Hepatocyte (in vitro differentiated cells): ENCODE results near the gene NUCKS1. TPM values are rescaled to one million over a fixed set of nuclear protein-coding genes. Genes with fewer than 3 reads are reported as not detected.

Experiments used
- DNase-seq: peaks from one replicate; pipeline ENCODE4 v3.0.0-alpha.2; 2016; ENCODE audit warnings: low spot score
- H2AFZ ChIP-seq: fragments of 200-600 bp; sonication (generic); 2 replicates; pipeline ENCODE4 v1.6.0; 2016; ENCODE audit warnings: antibody characterized with exemption, mild to moderate bottlenecking
- H3K27ac ChIP-seq: fragments of 200-600 bp; sonication (generic); 2 replicates; pipeline ENCODE4 v1.5.1; 2016; ENCODE audit warnings: mild to moderate bottlenecking
- H3K27me3 ChIP-seq: fragments of 200-600 bp; sonication (generic); 2 replicates; pipeline ENCODE4 v1.6.1; 2016
- H3K36me3 ChIP-seq: fragments of 200-600 bp; sonication (generic); replicated peaks from 2 replicates; pipeline ENCODE4 v1.5.1; 2016; ENCODE audit warnings: low read depth; ENCODE audit not compliant: insufficient read depth
- H3K4me1 ChIP-seq: fragments of 200-600 bp; sonication (generic); 2 replicates; pipeline ENCODE4 v1.5.1; 2016; ENCODE audit warnings: mild to moderate bottlenecking, moderate library complexity; ENCODE audit not compliant: insufficient read depth
- H3K4me2 ChIP-seq: fragments of 200-600 bp; sonication (generic); 2 replicates; pipeline ENCODE4 v1.6.0; 2016
- H3K4me3 ChIP-seq: fragments of 200-600 bp; sonication (generic); 2 replicates; pipeline ENCODE4 v1.5.1; 2016; ENCODE audit warnings: mild to moderate bottlenecking
- H3K79me2 ChIP-seq: fragments of 200-600 bp; sonication (generic); 2 replicates; pipeline ENCODE4 v1.6.0; 2017; ENCODE audit warnings: mild to moderate bottlenecking
- H3K9me2 ChIP-seq: fragments of 200-600 bp; sonication (generic); replicated peaks from 2 replicates; pipeline ENCODE4 v1.6.0; 2017; ENCODE audit warnings: mild to moderate bottlenecking; ENCODE audit not compliant: insufficient read depth
- H3K9me3 ChIP-seq: fragments of 200-600 bp; sonication (generic); 2 replicates; pipeline ENCODE4 v1.5.1; 2016; ENCODE audit warnings: low read depth, mild to moderate bottlenecking
- H4K20me1 ChIP-seq: fragments of 200-600 bp; sonication (generic); 2 replicates; pipeline ENCODE4 v1.6.0; 2016; ENCODE audit warnings: mild to moderate bottlenecking; ENCODE audit not compliant: insufficient read depth, poor library complexity, severe bottlenecking
- CTCF ChIP-seq: fragments of 200-600 bp; sonication (generic); IDR thresholded peaks from 2 replicates; pipeline ENCODE4 v1.5.1; 2016; ENCODE audit warnings: antibody characterized with exemption, mild to moderate bottlenecking; ENCODE audit not compliant: poor library complexity
- EZH2 ChIP-seq: fragments of 200-600 bp; sonication (generic); IDR thresholded peaks from 2 replicates; pipeline ENCODE4 v1.6.1; 2016; ENCODE audit warnings: antibody characterized with exemption, mild to moderate bottlenecking, borderline replicate concordance
- EZH2phosphoT487 ChIP-seq: fragments of 200-600 bp; sonication (generic); IDR thresholded peaks from one replicate; pipeline ENCODE4 v1.6.1; 2018; ENCODE audit warnings: antibody characterized with exemption, mild to moderate bottlenecking, low read depth, moderate library complexity; ENCODE audit not compliant: unreplicated experiment, severe bottlenecking
- WGBS: methylation state at CpG from one replicate; pipeline ENCODE4 v1.1.6; 2016; ENCODE audit warnings: low lambda C conversion rate; ENCODE audit errors: missing lambda C conversion rate; 5-methylcytosine and 5-hydroxymethylcytosine counted together
- polyA plus RNA-seq: library from polyadenylated mRNA; unstranded; fragments of >200 nt; fragmentation: Nextera tagmentation; extraction: Ambion mirVana; gene quantifications from 2 replicates; pipeline ENCODE4 v1.2.1, GENCODE V29; 2016
- total RNA-seq: library from RNA; depleted of rRNA; stranded (reverse); fragments of >200 nt; gene quantifications from 2 replicates; pipeline ENCODE4 v1.2.3, GENCODE V29; 2014

NUCKS1 gene
- total and polyA plus RNA-seq, 2 experiments from 2014 or later: 28.4 to 143 TPM

- WGBS: 84% methylated on average over 2 of the region's 2 CpGs
- DNase-seq: no peak
- no peak overlapping the region for H3K27ac ChIP-seq
- TF ChIP-seq EZH2 (no peak), EZH2phosphoT487 (no peak), CTCF (no peak)
- peaks cover 76% of the 10 kb centered on the region for H4K20me1 ChIP-seq
- H3K4me3 ChIP-seq: no peak overlapping the region
- no peaks in the 10 kb centered on the region for H3K9me2 ChIP-seq
- no peaks in the 10 kb centered on the region for H3K27me3 ChIP-seq
- no peaks in the 10 kb centered on the region for H3K36me3 ChIP-seq
- H3K79me2 ChIP-seq: peaks cover 100% of the 10 kb centered on the region
- no peaks in the 10 kb centered on the region for H3K4me1 ChIP-seq
- no peaks in the 10 kb centered on the region for H3K9me3 ChIP-seq
- no peak overlapping the region for H3K4me2 ChIP-seq
- H2AFZ ChIP-seq: no peak overlapping the region
Measured at GRCh38 chr1:205733438-205734175, 16.4 kb downstream of the NUCKS1 start.

- H3K9me3 ChIP-seq: no peaks in the 10 kb centered on the region
- no peaks in the 10 kb centered on the region for H3K27me3 ChIP-seq
- H3K36me3 ChIP-seq: no peaks in the 10 kb centered on the region
- TF ChIP-seq EZH2 (no peak), CTCF (no peak), EZH2phosphoT487 (no peak)
- no peaks in the 10 kb centered on the region for H3K9me2 ChIP-seq
- no peak overlapping the region for H3K4me3 ChIP-seq
- H3K27ac ChIP-seq: no peak overlapping the region
- WGBS: 95% methylated on average over 9 of the region's 9 CpGs
- H2AFZ ChIP-seq: no peak overlapping the region
- no peak overlapping the region for H3K4me2 ChIP-seq
- DNase-seq: no peak
- peaks cover 50% of the 10 kb centered on the region for H4K20me1 ChIP-seq
- H3K4me1 ChIP-seq: no peaks in the 10 kb centered on the region
- H3K79me2 ChIP-seq: peaks cover 98% of the 10 kb centered on the region
Measured at GRCh38 chr1:205729945-205730610, 19.9 kb downstream of the NUCKS1 start.

GRCh38 chr1:205726619-205727125 lies 23.3 kb downstream of the NUCKS1 start:
- Histone ChIP-seq H3K4me3 (no peak overlapping the region), H3K27ac (peak overlapping the region; percentile 4), H3K9me2 (no peaks in the 10 kb centered on the region), H4K20me1 (peaks cover 26% of the 10 kb centered on the region), H2AFZ (no peak overlapping the region), H3K4me2 (no peak overlapping the region), H3K79me2 (peaks cover 97% of the 10 kb centered on the region), H3K36me3 (no peaks in the 10 kb centered on the region), H3K9me3 (no peaks in the 10 kb centered on the region), H3K4me1 (no peaks in the 10 kb centered on the region), H3K27me3 (no peaks in the 10 kb centered on the region)
- no peak for DNase-seq
- 81% methylated on average over 4 of the region's 4 CpGs for WGBS
- TF ChIP-seq CTCF (no peak), EZH2 (no peak), EZH2phosphoT487 (no peak)
